Calu3 (cell line): ENCODE measurements around the gene ROBO2. TPM values are rescaled to one million over a fixed set of nuclear protein-coding genes. Genes with fewer than 3 reads are reported as not detected.

ENCODE experiments used
- BruUV-seq: library from RNA; stranded (reverse); fragments of 400-500 nt; replicated peaks from 2 replicates; lab custom pipeline; 2021; lab: Mats Ljungman, UMichigan
- CTCF ChIA-PET: fragments of 300-600 bp; sonication (Branson Sonifier 250); formaldehyde crosslinking; loops from one replicate; lab custom pipeline; 2022; ENCODE audit warnings: antibody characterized with exemption; lab: Charles Lee
- DNase-seq: peaks from one replicate; pipeline ENCODE4 v3.0.0; 2022
- H3K27ac Mint-ChIP-seq: one replicate; pipeline ENCODE4 v1.8.0; 2022; ENCODE audit warnings: mixed read lengths; ENCODE audit not compliant: unreplicated experiment
- H3K27me3 Mint-ChIP-seq: one replicate; pipeline ENCODE4 v1.8.0; 2022; ENCODE audit warnings: mixed read lengths; ENCODE audit not compliant: unreplicated experiment
- H3K36me3 Mint-ChIP-seq: one replicate; pipeline ENCODE4 v1.8.0; 2022; ENCODE audit warnings: mild to moderate bottlenecking, moderate library complexity, mixed read lengths; ENCODE audit not compliant: insufficient read depth, unreplicated experiment
- H3K4me1 Mint-ChIP-seq: one replicate; pipeline ENCODE4 v1.8.0; 2022; ENCODE audit warnings: mild to moderate bottlenecking, low read depth, mixed read lengths; ENCODE audit not compliant: unreplicated experiment
- H3K4me3 Mint-ChIP-seq: one replicate; pipeline ENCODE4 v1.8.0; 2022; ENCODE audit warnings: mild to moderate bottlenecking, low read depth, moderate library complexity, mixed read lengths; ENCODE audit not compliant: unreplicated experiment
- H3K9me3 Mint-ChIP-seq: one replicate; pipeline ENCODE4 v1.8.0; 2022; ENCODE audit warnings: low read depth, mixed read lengths; ENCODE audit not compliant: unreplicated experiment
- CTCF ChIP-seq: fragments of 200-600 bp; IDR thresholded peaks from one replicate; pipeline ENCODE4 v1.8.0; 2022; ENCODE audit warnings: antibody characterized with exemption; ENCODE audit not compliant: unreplicated experiment
- intact Hi-C: fragments of 100-400 bp; cut with micrococcal nuclease; formaldehyde crosslinking; loops from one replicate; pipeline ENCODE4 v1.10.0; 2022; ENCODE audit not compliant: unreplicated experiment
- total RNA-seq: library from RNA; stranded (reverse); gene quantifications from 2 replicates; pipeline ENCODE4 v1.2.3, GENCODE V29; 2022

The ROBO2 gene
- total RNA-seq, 1 experiment from 2014 or later = not detected

- peak overlapping the region; percentile 67 for H3K4me3 Mint-ChIP-seq
- no TSS peak for BruUV-seq
- H3K36me3 Mint-ChIP-seq = peaks cover 5% of the 10 kb centered on the region
- CTCF ChIA-PET = interaction anchor here (1.0 to 1.4 kb wide), 4 partner anchors 14 to 1607 kb away, joined by 3 to 11 read pairs (median 4); no protein-coding TSS in a partner anchor
- intact Hi-C loops = loop anchor here (1.0 to 10.0 kb wide), 6 partner anchors 216 to 1606 kb away; no protein-coding TSS in a partner anchor
- H3K27ac Mint-ChIP-seq = no peak overlapping the region
- peaks cover 49% of the 10 kb centered on the region for H3K27me3 Mint-ChIP-seq
- no peak for TF ChIP-seq CTCF
- H3K9me3 Mint-ChIP-seq = no peaks in the 10 kb centered on the region
- H3K4me1 Mint-ChIP-seq = no peaks in the 10 kb centered on the region
- DNase-seq = peak; percentile 4
These were observed 831 bp upstream of the ROBO2 start for GRCh38 chr3:77038930-77039605.

- peaks cover 5% of the 10 kb centered on the region for H3K36me3 Mint-ChIP-seq
- BruUV-seq = no TSS peak
- no peak overlapping the region for H3K27ac Mint-ChIP-seq
- H3K4me3 Mint-ChIP-seq = peak overlapping the region; percentile 67
- CTCF ChIA-PET = no interaction called here
- TF ChIP-seq CTCF = no peak
- DNase-seq = no peak
- intact Hi-C loops = no loop called here
- H3K9me3 Mint-ChIP-seq = no peaks in the 10 kb centered on the region
- H3K27me3 Mint-ChIP-seq = peaks cover 49% of the 10 kb centered on the region
- no peaks in the 10 kb centered on the region for H3K4me1 Mint-ChIP-seq
These were observed 317 bp downstream of the ROBO2 start for GRCh38 chr3:77040216-77040615.

GRCh38 chr3:77040926-77041722 lies 1.2 kb downstream of the ROBO2 start:
- CTCF ChIA-PET = no interaction called here
- Mint-ChIP-seq H3K36me3 (peaks cover 5% of the 10 kb centered on the region), H3K27me3 (peaks cover 49% of the 10 kb centered on the region), H3K9me3 (no peaks in the 10 kb centered on the region), H3K4me3 (peak overlapping the region; percentile 67), H3K4me1 (no peaks in the 10 kb centered on the region), H3K27ac (no peak overlapping the region)
- TF ChIP-seq CTCF = no peak
- BruUV-seq = no TSS peak
- intact Hi-C loops = no loop called here
- DNase-seq = no peak

- Mint-ChIP-seq H3K27ac (no peak overlapping the region), H3K27me3 (peaks cover 49% of the 10 kb centered on the region), H3K4me3 (no peak overlapping the region), H3K36me3 (peaks cover 5% of the 10 kb centered on the region), H3K9me3 (peaks cover 2% of the 10 kb centered on the region), H3K4me1 (no peaks in the 10 kb centered on the region)
- CTCF ChIA-PET = no interaction called here
- no peak for DNase-seq
- BruUV-seq = no TSS peak
- no peak for TF ChIP-seq CTCF
- intact Hi-C loops = no loop called here
These were observed 1.9 kb downstream of the ROBO2 start for GRCh38 chr3:77041811-77042210.
